ENCODE data around the gene TBC1D22A. TPM values are rescaled to one million over a fixed set of nuclear protein-coding genes. Genes with fewer than 3 reads are reported as not detected.

TBC1D22A gene
- total RNA-seq, 1 experiment from 2014 or later, result 26.0 TPM

DNA sequence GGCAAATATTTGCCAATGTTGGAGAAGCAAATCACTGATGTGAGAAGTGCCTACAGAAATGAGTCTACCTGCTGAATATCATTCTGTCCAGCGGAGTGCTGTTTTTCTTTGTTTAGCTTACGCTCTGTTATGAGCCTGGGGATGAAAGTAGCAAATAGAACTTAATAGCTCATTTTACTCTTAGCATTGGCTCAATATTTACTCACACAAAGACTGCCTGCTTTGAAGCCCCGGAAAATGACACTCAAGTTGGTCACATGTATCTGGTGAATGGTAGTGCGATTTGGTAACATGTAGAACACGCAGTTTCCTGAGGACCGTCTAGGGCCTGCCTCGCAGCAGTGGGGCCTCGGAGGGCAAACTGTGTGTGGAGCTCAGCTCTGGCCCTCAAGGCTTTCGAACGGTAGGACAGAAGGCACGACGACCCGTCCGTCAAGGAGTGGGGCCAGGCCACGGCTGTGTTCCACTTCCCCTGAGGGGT, 38.9 kb downstream of the TBC1D22A start:
- intact Hi-C loops (cut with micrococcal nuclease), result no loop called here
- POLR2A ChIA-PET, result interaction anchor here (0.7 kb wide), 1 partner anchor 27 kb away, joined by 3 read pairs; no protein-coding TSS in a partner anchor
- Mint-ChIP-seq H3K27ac (ENCODE audit: low read depth, unreplicated experiment) (no peak overlapping the region), H3K4me3 (ENCODE audit: unreplicated experiment) (no peak overlapping the region), H3K9me3 (ENCODE audit: unreplicated experiment) (no peaks in the 10 kb centered on the region), H3K4me1 (ENCODE audit: insufficient read depth, unreplicated experiment) (peaks cover 16% of the 10 kb centered on the region), H3K27me3 (ENCODE audit: insufficient read depth, unreplicated experiment) (no peaks in the 10 kb centered on the region), H3K36me3 (ENCODE audit: insufficient read depth, unreplicated experiment) (peaks cover 15% of the 10 kb centered on the region)
- CTCF ChIA-PET, result interaction anchor here (0.8 to 4.6 kb wide), 13 partner anchors 9 to 1692 kb away, joined by 3 to 78 read pairs (median 9); partner anchors contain the start of gene TBC1D22A
- no peak for TF ChIP-seq CTCF (IDR thresholded peaks at IDR 0.05; ENCODE audit: unreplicated experiment)
- DNase-seq (ENCODE audit: unreplicated experiment), result no peak
- no TSS peak for BruUV-seq (replicated peaks)

DNA sequence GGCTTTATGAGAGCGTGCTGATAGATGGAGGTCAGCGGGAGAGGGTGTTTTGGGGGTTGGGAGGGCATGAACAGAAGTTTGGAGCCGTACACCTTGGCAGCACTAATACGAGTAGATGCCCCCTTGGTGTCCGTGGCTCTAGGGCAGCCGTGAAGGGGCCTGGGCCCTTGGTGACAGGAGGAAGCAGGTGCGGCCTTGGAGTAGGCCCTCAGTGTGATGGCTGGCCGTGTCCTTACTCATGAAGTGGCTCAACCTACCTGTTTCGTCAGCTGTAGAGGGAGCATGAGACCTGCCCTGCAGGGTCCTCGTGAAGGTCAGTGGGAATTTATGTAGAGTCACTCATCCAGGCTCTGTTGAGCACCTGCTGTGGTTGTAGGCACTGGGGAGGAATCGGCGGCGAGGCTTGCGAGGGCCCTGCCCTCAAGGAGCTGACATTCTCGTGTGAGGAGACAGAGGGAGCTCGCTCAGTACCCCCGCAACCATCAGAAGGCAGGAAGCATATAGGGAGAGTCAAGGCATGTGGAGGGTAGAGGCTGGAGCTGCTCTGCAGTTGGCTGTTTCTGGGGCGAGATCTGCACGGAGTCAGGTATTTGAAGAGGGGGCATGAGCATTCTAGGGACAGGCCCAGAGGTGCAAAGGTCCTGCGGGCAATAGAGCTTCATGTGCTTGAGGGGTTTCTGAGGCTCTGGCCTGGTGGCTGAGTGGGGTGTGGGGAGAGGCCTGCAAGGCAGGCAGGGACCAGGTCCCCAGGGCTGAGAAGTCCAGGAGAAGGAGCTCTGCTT, 39.6 kb downstream of the TBC1D22A start:
- H3K27ac Mint-ChIP-seq (ENCODE audit: low read depth, unreplicated experiment), result no peak overlapping the region
- no peaks in the 10 kb centered on the region for H3K27me3 Mint-ChIP-seq (ENCODE audit: insufficient read depth, unreplicated experiment)
- CTCF ChIA-PET, result interaction anchor here (0.5 to 4.6 kb wide), 29 partner anchors 9 to 1691 kb away, joined by 3 to 78 read pairs (median 9); partner anchors contain the start of gene TBC1D22A
- peaks cover 16% of the 10 kb centered on the region for H3K4me1 Mint-ChIP-seq (ENCODE audit: insufficient read depth, unreplicated experiment)
- no peak for TF ChIP-seq CTCF (IDR thresholded peaks at IDR 0.05; ENCODE audit: unreplicated experiment)
- H3K36me3 Mint-ChIP-seq (ENCODE audit: insufficient read depth, unreplicated experiment), result peaks cover 19% of the 10 kb centered on the region
- no peak overlapping the region for H3K4me3 Mint-ChIP-seq (ENCODE audit: unreplicated experiment)
- intact Hi-C loops (cut with micrococcal nuclease), result loop anchor here (2.0 kb wide), 1 partner anchor 43 kb away; no protein-coding TSS in a partner anchor
- BruUV-seq (replicated peaks), result no TSS peak
- no peak for DNase-seq (ENCODE audit: unreplicated experiment)
- POLR2A ChIA-PET, result interaction anchor here (0.6 to 1.6 kb wide), 6 partner anchors 22 to 144 kb away, joined by 3 to 4 read pairs (median 3); partner anchors contain the start of gene TBC1D22A
- H3K9me3 Mint-ChIP-seq (ENCODE audit: unreplicated experiment), result no peaks in the 10 kb centered on the region

DNA sequence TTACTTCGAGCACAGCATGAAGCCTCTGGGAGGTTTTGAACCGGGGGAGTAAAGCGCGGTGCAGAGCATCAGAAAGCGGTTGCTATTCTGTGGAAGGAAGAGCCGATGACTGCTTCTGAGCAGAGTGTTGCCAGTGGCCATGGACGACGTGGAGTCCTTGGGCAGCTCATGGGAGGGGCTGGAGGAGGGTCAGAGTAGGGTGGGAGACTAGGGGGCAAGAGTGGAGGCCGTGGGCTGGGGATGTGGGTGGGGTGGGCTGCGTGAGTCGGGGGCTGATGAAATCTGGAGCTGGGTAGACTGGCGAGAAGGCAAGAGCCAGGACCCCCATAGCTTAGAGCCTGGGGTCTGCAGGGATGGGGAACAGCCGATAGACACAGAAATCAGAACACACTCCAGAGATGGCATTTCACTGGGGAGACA, 40.2 kb downstream of the TBC1D22A start:
- Mint-ChIP-seq H3K4me3 (ENCODE audit: unreplicated experiment) (no peak overlapping the region), H3K27me3 (ENCODE audit: insufficient read depth, unreplicated experiment) (no peaks in the 10 kb centered on the region), H3K4me1 (ENCODE audit: insufficient read depth, unreplicated experiment) (peaks cover 16% of the 10 kb centered on the region), H3K36me3 (ENCODE audit: insufficient read depth, unreplicated experiment) (peaks cover 25% of the 10 kb centered on the region), H3K27ac (ENCODE audit: low read depth, unreplicated experiment) (no peak overlapping the region), H3K9me3 (ENCODE audit: unreplicated experiment) (no peaks in the 10 kb centered on the region)
- BruUV-seq (replicated peaks), result no TSS peak
- intact Hi-C loops (cut with micrococcal nuclease), result loop anchor here (2.0 kb wide), 1 partner anchor 44 kb away; no protein-coding TSS in a partner anchor
- POLR2A ChIA-PET, result interaction anchor here (0.6 to 1.6 kb wide), 6 partner anchors 22 to 144 kb away, joined by 3 to 4 read pairs (median 3); partner anchors contain the start of gene TBC1D22A
- DNase-seq (ENCODE audit: unreplicated experiment), result no peak
- CTCF ChIA-PET, result interaction anchor here (0.5 to 4.6 kb wide), 41 partner anchors 9 to 1690 kb away, joined by 3 to 78 read pairs (median 7); partner anchors contain the start of gene TBC1D22A
- no peak for TF ChIP-seq CTCF (IDR thresholded peaks at IDR 0.05; ENCODE audit: unreplicated experiment)
